ENCODE results near the gene MRPL34. TPM values are rescaled to one million over a fixed set of nuclear protein-coding genes. Genes with fewer than 3 reads are reported as not detected.
A peak's percentile ranks its signal among the peaks of the same experiment; 100 is the strongest.

The MRPL34 gene
- total RNA-seq (ENCODE audit: low replicate concordance) = 22.7 and 34.3 TPM in 2 replicates

- TF ChIP-seq CTCF (IDR thresholded peaks at IDR 0.05; ENCODE audit: insufficient read depth, low read length) = peak; percentile 70
- peak; percentile 99 for DNase-seq (ENCODE audit: low read depth)
- H3K4me3 ChIP-seq (ENCODE audit: low read depth, low read length) = peak within 1 kb of the TSS; percentile 85
Measured at GRCh38 chr19:17305517-17306284, at the start of gene MRPL34. Gene MRPL34 (plus strand): TSS chr19:17305872. CDS start chr19:17305893, 21 bp downstream.

- no peak overlapping the region for H3K4me3 ChIP-seq (ENCODE audit: low read depth, low read length)
- TF ChIP-seq CTCF (IDR thresholded peaks at IDR 0.05; ENCODE audit: insufficient read depth, low read length) = no peak
- DNase-seq (ENCODE audit: low read depth) = no peak
Measured at GRCh38 chr19:17256130-17256529, 49.5 kb upstream of the MRPL34 start.

- TF ChIP-seq CTCF (IDR thresholded peaks at IDR 0.05; ENCODE audit: insufficient read depth, low read length) = no peak
- DNase-seq (ENCODE audit: low read depth) = no peak
- no peak overlapping the region for H3K4me3 ChIP-seq (ENCODE audit: low read depth, low read length)
Measured at GRCh38 chr19:17259118-17259780, 46.4 kb upstream of the MRPL34 start.

GRCh38 chr19:17259934-17260333, 45.7 kb upstream of the MRPL34 start:
- no peak overlapping the region for H3K4me3 ChIP-seq (ENCODE audit: low read depth, low read length)
- DNase-seq (ENCODE audit: low read depth) = no peak
- no peak for TF ChIP-seq CTCF (IDR thresholded peaks at IDR 0.05; ENCODE audit: insufficient read depth, low read length)

- TF ChIP-seq CTCF (IDR thresholded peaks at IDR 0.05; ENCODE audit: insufficient read depth, low read length) = peak; percentile 92
- peak; percentile 75 for DNase-seq (ENCODE audit: low read depth)
- no peak overlapping the region for H3K4me3 ChIP-seq (ENCODE audit: low read depth, low read length)
Measured at GRCh38 chr19:17260842-17261325, 44.8 kb upstream of the MRPL34 start.

GRCh38 chr19:17262557-17262956, 43.1 kb upstream of the MRPL34 start:
- DNase-seq (ENCODE audit: low read depth) = no peak
- TF ChIP-seq CTCF (IDR thresholded peaks at IDR 0.05; ENCODE audit: insufficient read depth, low read length) = no peak
- no peak overlapping the region for H3K4me3 ChIP-seq (ENCODE audit: low read depth, low read length)

All from fibroblast of the aortic adventitia (primary cell).